HG02588 (cell line): ENCODE measurements around the gene BTBD18.

Source experiments
- ATAC-seq: cut with Tn5 transposase; IDR thresholded peaks from one replicate; pipeline ENCODE4 v1.9.1; 2021; ENCODE audit warnings: mild to moderate bottlenecking, moderate library complexity; ENCODE audit not compliant: unreplicated experiment

BTBD18 gene

GRCh38 chr11:57776031-57776521 lies 24.5 kb upstream of the BTBD18 start:
- ATAC-seq, result no peak

GRCh38 chr11:57775491-57775890 lies 23.9 kb upstream of the BTBD18 start:
- no peak for ATAC-seq

DNA sequence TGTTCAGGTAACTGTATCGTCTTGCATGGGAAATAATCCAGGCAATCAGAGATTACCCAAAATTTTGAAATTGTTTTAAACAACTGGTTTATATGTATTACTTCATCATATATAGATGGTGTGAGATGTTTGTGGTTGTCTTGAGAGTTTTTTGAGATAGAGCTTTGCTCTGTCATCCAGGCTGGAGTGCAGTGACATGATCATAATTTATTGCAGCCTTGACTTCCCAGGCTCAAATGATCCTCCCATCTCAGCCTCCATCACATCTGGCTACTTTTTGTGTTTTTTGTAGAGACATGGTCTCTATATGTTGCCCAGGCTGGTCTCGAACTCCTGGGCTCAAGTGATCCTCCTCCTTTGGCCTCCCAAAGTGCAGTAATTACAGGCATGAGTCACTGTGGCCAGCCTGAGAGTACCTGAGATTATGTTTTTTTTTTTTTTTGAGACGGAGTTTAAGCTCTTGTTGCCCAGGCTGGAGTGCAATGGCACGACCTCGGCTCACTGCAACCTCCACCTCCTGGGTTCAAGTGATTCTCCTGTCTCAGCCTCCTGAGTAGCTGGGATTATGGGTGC lies 21.5 kb upstream of the BTBD18 start:
- no peak for ATAC-seq

DNA sequence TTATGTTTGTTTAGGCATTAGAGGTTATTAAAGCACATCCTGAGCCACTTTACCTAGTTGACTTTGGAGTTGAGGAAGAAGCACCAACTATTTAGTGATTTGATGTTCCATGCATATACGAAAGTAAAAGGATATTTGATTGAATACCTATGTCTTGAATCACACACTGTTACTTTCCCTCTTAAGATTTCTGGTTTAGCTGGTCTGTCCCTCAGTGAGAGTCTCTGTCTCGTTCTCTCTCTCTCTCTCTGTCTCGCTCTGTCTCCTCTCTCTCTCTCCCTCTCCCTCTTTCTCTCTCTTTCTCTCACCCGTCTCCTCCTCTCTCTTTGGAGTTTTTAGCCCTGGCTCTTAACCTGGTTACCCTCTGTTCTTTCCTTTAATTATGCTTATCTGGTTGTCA lies 20.9 kb upstream of the BTBD18 start:
- no peak for ATAC-seq

DNA sequence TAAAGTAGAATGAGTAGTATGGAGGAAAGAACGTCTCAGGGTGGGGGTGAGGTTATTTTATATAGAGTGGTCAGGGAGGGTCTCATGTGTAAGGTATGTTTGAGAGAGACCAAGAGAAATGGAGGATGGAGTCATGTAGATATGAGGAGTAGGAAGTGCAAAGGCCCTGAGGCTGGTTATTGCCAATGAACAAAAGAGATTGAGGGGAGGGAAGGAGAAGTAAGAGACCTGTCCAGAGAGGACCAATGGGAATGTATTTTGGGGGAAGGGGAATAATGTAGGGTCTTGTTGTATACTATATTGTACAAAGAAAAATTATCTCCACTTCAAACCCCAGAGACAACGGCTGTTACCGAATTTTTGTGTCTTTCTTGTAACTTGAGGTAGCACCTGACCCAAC lies 19.7 kb upstream of the BTBD18 start:
- no peak for ATAC-seq

DNA sequence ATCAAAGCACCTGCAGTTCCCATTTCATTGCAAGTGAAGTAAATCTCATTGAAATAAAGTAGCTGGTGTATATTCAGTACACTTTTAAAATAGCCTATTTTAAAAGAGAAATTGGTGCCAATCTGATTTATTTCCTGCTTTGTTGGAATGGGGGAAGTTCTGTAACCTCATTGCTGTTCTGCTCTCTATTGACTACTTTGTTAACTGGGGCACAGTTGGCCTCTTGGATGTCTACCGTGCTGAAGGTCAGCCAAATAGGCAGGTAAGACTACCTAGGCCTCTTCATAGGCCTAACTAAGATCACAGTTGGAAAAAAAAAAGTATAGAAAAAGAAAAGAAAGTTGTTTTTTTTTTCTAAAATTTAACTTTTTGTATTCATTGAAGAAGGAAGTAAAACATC lies 19.2 kb upstream of the BTBD18 start:
- no peak for ATAC-seq

GRCh38 chr11:57764972-57765371 lies 13.4 kb upstream of the BTBD18 start:
- no peak for ATAC-seq

DNA sequence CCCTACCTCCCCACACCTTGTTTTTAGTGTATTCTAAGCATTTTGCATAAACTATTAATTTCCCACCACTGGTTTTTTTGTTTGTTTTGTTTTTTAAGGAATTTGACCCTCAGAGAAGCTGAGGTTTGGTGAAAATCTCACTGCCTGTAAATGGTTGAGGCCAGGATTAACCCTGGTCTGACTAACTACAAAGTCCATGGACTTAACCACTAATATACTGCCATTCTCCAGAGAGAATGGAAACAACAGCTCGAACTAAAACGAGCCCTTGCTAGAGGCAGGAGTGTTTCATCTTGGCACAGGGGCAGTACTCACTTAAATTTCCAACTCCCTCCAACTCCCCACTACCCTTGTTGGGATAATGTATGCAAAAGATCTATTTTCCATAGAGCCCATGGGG lies 12.9 kb upstream of the BTBD18 start:
- ATAC-seq, result no peak

- no peak for ATAC-seq
Measured at GRCh38 chr11:57764021-57764420, 12.4 kb upstream of the BTBD18 start.

- ATAC-seq, result no peak
Measured at GRCh38 chr11:57763568-57763967, 11.9 kb upstream of the BTBD18 start.

DNA sequence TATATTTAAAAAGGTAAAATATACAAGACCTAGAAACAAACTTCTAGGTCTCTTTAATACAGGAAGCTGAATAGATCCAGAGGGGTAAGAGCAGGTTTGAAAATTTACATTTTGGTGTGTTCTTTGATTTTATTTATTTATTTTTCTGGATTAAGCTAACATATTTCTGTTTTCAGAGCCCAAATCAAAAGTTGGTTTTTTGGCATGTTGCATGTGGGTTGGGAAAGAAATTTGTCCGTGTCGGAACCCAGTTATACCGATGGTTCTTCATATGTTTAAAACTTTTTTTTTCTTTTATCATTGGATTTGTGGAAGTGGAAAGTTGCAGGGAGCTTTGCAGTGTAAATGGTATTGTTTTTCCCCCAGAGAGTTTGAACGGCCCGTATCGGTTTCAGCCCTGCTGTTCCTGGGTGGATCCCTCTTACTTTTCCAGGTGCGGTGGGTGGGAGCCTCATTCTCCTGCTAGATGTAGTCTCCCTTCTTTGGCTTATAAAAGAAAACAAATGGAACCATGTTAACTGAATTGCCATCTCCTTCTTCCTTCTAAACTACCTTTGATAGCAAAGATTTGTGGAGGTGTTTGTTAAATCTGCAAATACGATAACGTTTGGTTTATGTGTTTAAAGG lies 10.7 kb upstream of the BTBD18 start:
- no peak for ATAC-seq

DNA sequence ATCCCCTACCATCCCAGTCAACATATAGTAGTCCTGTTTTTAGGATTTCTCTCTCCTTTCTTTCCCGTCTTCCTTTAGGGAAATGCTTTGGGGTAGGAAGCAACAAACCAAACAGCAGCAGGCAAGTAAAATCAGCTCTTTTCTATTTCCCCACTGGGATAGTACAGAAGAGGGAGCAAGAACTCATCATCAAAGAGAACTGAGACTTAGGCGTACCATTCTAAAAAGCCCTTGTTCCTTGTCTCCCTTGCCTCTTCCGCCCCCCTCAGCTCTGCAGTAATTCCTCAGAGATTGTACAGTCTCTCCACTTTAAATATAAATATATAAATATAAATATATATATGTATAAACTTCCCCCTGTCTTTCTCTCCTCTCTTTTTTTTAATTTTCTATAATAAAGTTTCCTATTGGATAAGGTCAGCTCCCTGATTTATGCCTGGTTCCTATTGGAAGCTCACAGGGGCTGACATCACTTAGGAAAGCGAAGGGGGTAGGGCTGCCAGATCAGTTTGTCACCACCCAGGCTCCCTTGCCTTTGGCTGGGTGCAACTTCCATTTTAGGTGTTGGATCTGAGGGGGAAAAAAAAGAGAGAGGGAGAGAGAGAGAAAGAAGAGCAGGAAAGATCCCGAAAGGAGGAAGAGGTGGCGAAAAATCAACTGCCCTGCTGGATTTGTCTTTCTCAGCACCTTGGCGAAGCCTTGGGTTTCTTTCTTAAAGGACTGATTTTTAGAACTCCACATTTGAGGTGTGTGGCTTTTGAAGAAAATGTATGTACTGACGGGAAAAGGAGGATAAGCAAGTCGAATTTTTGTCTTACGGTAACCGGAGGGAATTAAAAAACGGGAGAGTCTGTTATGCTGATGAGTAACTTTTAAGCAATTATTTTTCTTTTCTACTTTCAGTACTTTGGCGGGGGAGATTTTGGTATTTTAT lies 9.9 kb upstream of the BTBD18 start, which contains the start of gene CTNND1:
TSS of gene CTNND1 (plus strand) at position 502 of the 934 bp plus-strand sequence. CDS start 29,677 bp downstream, outside the sequence.
- ATAC-seq, result peak; percentile 92

DNA sequence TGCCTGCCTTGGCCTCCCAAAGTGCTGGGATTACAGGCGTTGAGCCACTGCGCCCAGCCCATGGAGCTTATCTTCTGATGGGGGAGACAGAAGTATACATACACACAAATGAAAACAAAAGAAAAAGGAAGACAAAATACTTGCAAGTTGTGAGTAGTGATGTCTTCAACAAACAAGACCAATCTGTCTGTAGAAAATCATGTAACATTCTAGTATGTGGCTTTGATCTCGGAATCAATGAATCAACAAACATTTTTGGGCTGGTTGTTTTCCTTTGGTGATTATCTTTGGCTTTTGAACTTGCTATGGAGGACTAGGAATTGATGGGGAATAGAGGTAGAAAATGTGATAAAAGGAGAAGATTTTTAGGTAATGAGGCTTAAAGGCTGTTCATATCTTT lies 6.6 kb upstream of the BTBD18 start:
- no peak for ATAC-seq

- ATAC-seq, result no peak
Measured at GRCh38 chr11:57752954-57753353, 1.3 kb upstream of the BTBD18 start.

GRCh38 chr11:57751176-57751575 lies 443 bp downstream of the BTBD18 start:
- ATAC-seq, result no peak

DNA sequence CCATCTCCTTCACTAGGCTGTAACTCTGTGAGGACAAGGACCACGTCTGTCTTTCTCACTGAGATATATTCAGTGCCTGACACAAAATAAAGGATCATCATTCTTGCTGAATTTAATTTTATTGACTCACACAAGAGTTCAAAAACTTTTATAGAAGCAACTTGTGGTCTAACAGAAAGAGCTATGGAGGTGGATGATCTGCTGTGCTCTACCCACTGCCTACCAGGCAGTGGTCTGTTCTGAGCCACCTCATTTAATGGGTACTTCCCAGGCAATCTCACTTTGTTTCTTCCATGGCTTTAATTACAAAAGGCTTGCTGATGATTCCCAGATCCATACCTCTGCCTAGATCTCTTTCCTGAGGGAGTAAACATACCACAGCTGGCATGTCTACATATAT lies 4.7 kb downstream of the BTBD18 start:
- no peak for ATAC-seq

GRCh38 chr11:57745206-57745605 lies 6.4 kb downstream of the BTBD18 start:
- ATAC-seq, result no peak

- ATAC-seq, result no peak
Measured at GRCh38 chr11:57744357-57744756, 7.3 kb downstream of the BTBD18 start.

DNA sequence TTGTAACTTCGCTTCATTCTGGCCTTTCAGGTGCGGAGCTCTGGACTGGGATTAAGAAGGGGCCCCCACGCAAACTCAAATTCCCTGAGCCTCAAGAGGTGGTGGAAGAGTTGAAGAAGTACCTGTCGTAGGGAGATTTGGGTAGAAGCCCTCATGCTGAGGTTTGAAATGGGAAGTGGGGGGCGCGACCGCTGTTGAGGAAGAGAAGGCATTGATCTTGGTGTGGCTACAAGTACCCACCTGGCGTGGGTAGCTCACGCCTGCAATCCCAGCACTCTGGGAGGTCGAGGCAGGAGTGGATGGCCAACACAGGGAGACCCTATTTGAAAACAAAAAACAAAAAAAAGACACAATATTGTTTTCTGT lies 9.5 kb downstream of the BTBD18 start:
- no peak for ATAC-seq

- ATAC-seq, result peak; percentile 89
Measured at GRCh38 chr11:57741132-57742086, 10.2 kb downstream of the BTBD18 start, which contains the start of gene SELENOH. SELENOH (plus strand) TSS chr11:57741491; CDS start chr11:57741596, 105 bp downstream.
